ENCODE measurements around the gene SMC4. TPM values are rescaled to one million over a fixed set of nuclear protein-coding genes. Genes with fewer than 3 reads are reported as not detected.

The SMC4 gene
- total and polyA plus RNA-seq, 2 of the 13 experiments (the other 11 are each of a cell fraction or from before 2014, with no cell fraction given) = 19.2 to 74.3 TPM

DNA sequence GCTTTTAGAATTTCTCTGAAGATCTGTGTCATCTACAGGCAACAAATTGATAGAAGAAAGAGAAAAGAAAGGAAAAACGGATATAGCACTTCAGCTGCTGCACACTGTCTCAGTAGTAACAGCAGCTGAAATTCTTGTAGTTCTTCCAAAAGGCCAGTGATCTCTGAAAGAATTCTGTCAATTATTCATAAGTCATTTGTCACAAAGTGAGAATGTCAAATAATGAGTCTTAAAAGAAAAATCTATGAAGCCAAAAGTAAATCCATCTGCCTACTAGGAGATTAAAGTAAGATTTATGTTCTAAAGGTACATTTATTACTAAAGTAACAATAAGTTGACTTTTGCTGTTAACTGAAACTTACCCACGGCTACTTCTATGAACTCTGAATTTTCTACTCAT, 25.0 kb upstream of the SMC4 start (continued):
- TF ChIP-seq, protein P1, sequence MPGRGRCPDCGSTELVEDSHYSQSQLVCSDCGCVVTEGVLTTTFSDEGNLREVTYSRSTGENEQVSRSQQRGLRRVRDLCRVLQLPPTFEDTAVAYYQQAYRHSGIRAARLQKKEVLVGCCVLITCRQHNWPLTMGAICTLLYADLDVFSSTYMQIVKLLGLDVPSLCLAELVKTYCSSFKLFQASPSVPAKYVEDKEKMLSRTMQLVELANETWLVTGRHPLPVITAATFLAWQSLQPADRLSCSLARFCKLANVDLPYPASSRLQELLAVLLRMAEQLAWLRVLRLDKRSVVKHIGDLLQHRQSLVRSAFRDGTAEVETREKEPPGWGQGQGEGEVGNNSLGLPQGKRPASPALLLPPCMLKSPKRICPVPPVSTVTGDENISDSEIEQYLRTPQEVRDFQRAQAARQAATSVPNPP (CRISPR knock-in tag; IDR thresholded peaks at IDR 0.05) = no peak

DNA sequence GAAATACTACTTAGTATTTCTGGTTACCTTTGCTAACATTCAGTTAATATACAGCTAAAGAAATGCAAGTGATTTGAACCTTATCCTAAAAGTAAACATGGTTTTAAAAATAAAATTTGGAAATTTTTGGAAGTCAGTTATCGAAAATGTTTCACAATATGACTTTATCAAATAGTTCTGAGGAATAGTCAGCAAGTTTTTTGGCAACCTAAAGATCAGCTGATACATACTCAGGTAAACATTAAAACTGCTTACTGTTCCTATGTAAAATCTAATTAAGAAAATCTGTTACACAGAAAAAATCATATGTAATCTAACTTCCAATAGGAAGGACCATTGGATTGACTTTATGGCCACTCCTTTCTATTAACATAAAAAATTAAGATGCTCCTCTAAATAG, 24.5 kb upstream of the SMC4 start:
- H3K9me3 ChIP-seq (ENCODE audit: low read length) = no peaks in the 10 kb centered on the region
- no peak overlapping the region for H3K4me2 ChIP-seq (ENCODE audit: low read depth, low read length)
- ATAC-seq (no peak), FAIRE-seq (no peak), DNase-seq (ENCODE audit: low spot score) (no peak)
- H3K36me3 ChIP-seq (replicated peaks in 1 of 2; ENCODE audit: control insufficient read depth in 1 of 2, insufficient read depth in 2 of 2, low read length in 2 of 2) = peaks cover 0 to 9% of the 10 kb centered on the region in 2 experiments; a peak in 2 of 5 replicates
- H4K20me1 ChIP-seq (ENCODE audit: insufficient read depth, low read length) = no peaks in the 10 kb centered on the region
- no peak overlapping the region for H3K27ac ChIP-seq (ENCODE audit: extremely low read length, insufficient read depth, low read length)
- in situ Hi-C loops (cut with HindIII; ENCODE audit: extremely low pct_ligation_motif_present, low pct_unique_long_range_greater_than_20kb) (no loop called here), intact Hi-C loops (cut with micrococcal nuclease; ENCODE audit: unreplicated experiment) (no loop called here)
- no peak overlapping the region for H2AFZ ChIP-seq (ENCODE audit: low read length)
- H3K4me1 ChIP-seq (ENCODE audit: insufficient read depth, low read length) = no peaks in the 10 kb centered on the region
- H3K79me2 ChIP-seq (ENCODE audit: insufficient read depth, low read length) = no peaks in the 10 kb centered on the region
- 95% methylated on average over 1 of the region's 1 CpG for WGBS (ENCODE audit: low lambda C conversion rate)
- BruUV-seq (replicated peaks) = no TSS peak
- H3K27me3 ChIP-seq (ENCODE audit: control insufficient read depth in 1 of 2, insufficient read depth in 2 of 2, low read length in 2 of 2) = no peaks in the 10 kb centered on the region
- H3K4me3 ChIP-seq (replicated peaks in 1 of 3; ENCODE audit: insufficient read depth in 1 of 3, low read depth in 2 of 3, low read length in 3 of 3) = no peak overlapping the region
- POLR2A ChIA-PET = no interaction called here
- H3K9ac ChIP-seq (ENCODE audit: insufficient read depth, low read depth, low read length) = no peak overlapping the region
- CTCF ChIA-PET (ENCODE audit: low intra/inter-chr PET ratio, low total read pairs) = no interaction called here
- TF ChIP-seq ZNF652 (CRISPR knock-in tag; IDR thresholded peaks at IDR 0.05; ENCODE audit: borderline replicate concordance, low read depth) = no peak
- TF ChIP-seq, protein P2, sequence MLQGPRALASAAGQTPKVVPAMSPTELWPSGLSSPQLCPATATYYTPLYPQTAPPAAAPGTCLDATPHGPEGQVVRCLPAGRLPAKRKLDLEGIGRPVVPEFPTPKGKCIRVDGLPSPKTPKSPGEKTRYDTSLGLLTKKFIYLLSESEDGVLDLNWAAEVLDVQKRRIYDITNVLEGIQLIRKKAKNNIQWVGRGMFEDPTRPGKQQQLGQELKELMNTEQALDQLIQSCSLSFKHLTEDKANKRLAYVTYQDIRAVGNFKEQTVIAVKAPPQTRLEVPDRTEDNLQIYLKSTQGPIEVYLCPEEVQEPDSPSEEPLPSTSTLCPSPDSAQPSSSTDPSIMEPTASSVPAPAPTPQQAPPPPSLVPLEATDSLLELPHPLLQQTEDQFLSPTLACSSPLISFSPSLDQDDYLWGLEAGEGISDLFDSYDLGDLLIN (CRISPR knock-in tag; IDR thresholded peaks at IDR 0.05; ENCODE audit: borderline replicate concordance) = no peak
- TF ChIP-seq ZNF235 (CRISPR knock-in tag; IDR thresholded peaks at IDR 0.05; ENCODE audit: borderline replicate concordance) = no peak
- no peak for TF ChIP-seq ZC3H4 (CRISPR knock-in tag; IDR thresholded peaks at IDR 0.05; ENCODE audit: borderline replicate concordance)
- TF ChIP-seq PAWR (CRISPR knock-in tag; IDR thresholded peaks at IDR 0.05; ENCODE audit: borderline replicate concordance) = no peak
- no peak for TF ChIP-seq ZNF34 (CRISPR knock-in tag; IDR thresholded peaks at IDR 0.05; ENCODE audit: borderline replicate concordance)
- TF ChIP-seq ZBTB8A (CRISPR knock-in tag; IDR thresholded peaks at IDR 0.05; ENCODE audit: borderline replicate concordance, low read depth) = no peak
- TF ChIP-seq ZFP41 (CRISPR knock-in tag; IDR thresholded peaks at IDR 0.05; ENCODE audit: borderline replicate concordance) = no peak
- TF ChIP-seq, protein P3, sequence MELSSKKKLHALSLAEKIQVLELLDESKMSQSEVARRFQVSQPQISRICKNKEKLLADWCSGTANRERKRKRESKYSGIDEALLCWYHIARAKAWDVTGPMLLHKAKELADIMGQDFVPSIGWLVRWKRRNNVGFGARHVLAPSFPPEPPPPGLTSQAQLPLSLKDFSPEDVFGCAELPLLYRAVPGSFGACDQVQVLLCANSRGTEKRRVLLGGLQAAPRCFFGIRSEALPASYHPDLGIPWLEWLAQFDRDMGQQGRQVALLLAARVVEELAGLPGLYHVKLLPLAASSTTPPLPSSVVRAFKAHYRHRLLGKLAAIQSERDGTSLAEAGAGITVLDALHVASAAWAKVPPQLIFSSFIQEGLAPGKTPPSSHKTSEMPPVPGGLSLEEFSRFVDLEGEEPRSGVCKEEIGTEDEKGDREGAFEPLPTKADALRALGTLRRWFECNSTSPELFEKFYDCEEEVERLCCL (CRISPR knock-in tag; IDR thresholded peaks at IDR 0.05; ENCODE audit: borderline replicate concordance) = no peak
- TF ChIP-seq MXD4 (CRISPR knock-in tag; IDR thresholded peaks at IDR 0.05) = no peak
- no peak for TF ChIP-seq NFE2L1 (CRISPR knock-in tag; IDR thresholded peaks at IDR 0.05; ENCODE audit: borderline replicate concordance)
- TF ChIP-seq FOXM1 (CRISPR knock-in tag; IDR thresholded peaks at IDR 0.05) = no peak
- TF ChIP-seq, protein P4, sequence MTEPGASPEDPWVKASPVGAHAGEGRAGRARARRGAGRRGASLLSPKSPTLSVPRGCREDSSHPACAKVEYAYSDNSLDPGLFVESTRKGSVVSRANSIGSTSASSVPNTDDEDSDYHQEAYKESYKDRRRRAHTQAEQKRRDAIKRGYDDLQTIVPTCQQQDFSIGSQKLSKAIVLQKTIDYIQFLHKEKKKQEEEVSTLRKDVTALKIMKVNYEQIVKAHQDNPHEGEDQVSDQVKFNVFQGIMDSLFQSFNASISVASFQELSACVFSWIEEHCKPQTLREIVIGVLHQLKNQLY (CRISPR knock-in tag; IDR thresholded peaks at IDR 0.05) = no peak
- TF ChIP-seq ZNF570 (CRISPR knock-in tag; IDR thresholded peaks at IDR 0.05; ENCODE audit: borderline replicate concordance) = no peak
- no peak for TF ChIP-seq SATB2 (CRISPR knock-in tag; IDR thresholded peaks at IDR 0.05)
- no peak for TF ChIP-seq SUZ12 (IDR thresholded peaks at IDR 0.05; ENCODE audit: low read depth, low read length)
